ENCODE data around the gene RPL29. TPM values are rescaled to one million over a fixed set of nuclear protein-coding genes. Genes with fewer than 3 reads are reported as not detected.

The RPL29 gene
- total and polyA plus RNA-seq, 2 of the 13 experiments (the other 11 are each of a cell fraction or from before 2014, with no cell fraction given), result 1,348 to 2,263 TPM

GRCh38 chr3:51982352-51982837, 13.3 kb downstream of the RPL29 start (continued):
- TF ChIP-seq ZNF550 (CRISPR knock-in tag; IDR thresholded peaks at IDR 0.05; ENCODE audit: borderline replicate concordance) (peak; percentile 93; the same call in 1 of the 2 replicates), SMAD1 (CRISPR knock-in tag; IDR thresholded peaks at IDR 0.05; ENCODE audit: borderline replicate concordance, low read depth) (no peak), CCDC6 (CRISPR knock-in tag; IDR thresholded peaks at IDR 0.05) (no peak), ZNF331 (CRISPR knock-in tag; IDR thresholded peaks at IDR 0.05) (peak; percentile 76; the same call in 1 of the 2 replicates), EZH2 (conservative IDR thresholded peaks at IDR 0.05; ENCODE audit: low read depth, low read length) (no peak), ZNF296 (CRISPR knock-in tag; conservative IDR thresholded peaks at IDR 0.05) (peak; percentile 54; the same call in 1 of the 2 replicates), HOXA7 (CRISPR knock-in tag; IDR thresholded peaks at IDR 0.05) (no peak), ZNF317 (CRISPR knock-in tag; IDR thresholded peaks at IDR 0.05) (peak; percentile 59), ATF7 (IDR thresholded peaks at IDR 0.05) (no peak), ATF7 (CRISPR knock-in tag; IDR thresholded peaks at IDR 0.05) (no peak), ZNF660 (CRISPR knock-in tag; IDR thresholded peaks at IDR 0.05; ENCODE audit: borderline replicate concordance, low read depth) (no peak), ATF2 (CRISPR knock-in tag; IDR thresholded peaks at IDR 0.05) (peak; percentile 48; the same call in 1 of the 2 replicates), MAF1 (CRISPR knock-in tag; IDR thresholded peaks at IDR 0.05; ENCODE audit: borderline replicate concordance) (no peak), DNMT1 (CRISPR knock-in tag; IDR thresholded peaks at IDR 0.05) (no peak), ZNF75D (CRISPR knock-in tag; IDR thresholded peaks at IDR 0.05; ENCODE audit: borderline replicate concordance) (no peak), AHR (CRISPR knock-in tag; IDR thresholded peaks at IDR 0.05) (no peak), PRPF4 (IDR thresholded peaks at IDR 0.05; ENCODE audit: low read depth, low read length, poor library complexity, severe bottlenecking) (no peak), RBM22 (optimal IDR thresholded peaks at IDR 0.05; ENCODE audit: low read length) (no peak), KDM3A (CRISPR knock-in tag; IDR thresholded peaks at IDR 0.05; ENCODE audit: low read depth) (no peak), MIXL1 (CRISPR knock-in tag; IDR thresholded peaks at IDR 0.05) (peak; percentile 58; the same call in 1 of the 2 replicates), FOSL2 (CRISPR knock-in tag; IDR thresholded peaks at IDR 0.05) (peak; percentile 94), ZNF34 (CRISPR knock-in tag; IDR thresholded peaks at IDR 0.05; ENCODE audit: borderline replicate concordance) (no peak), PPARG (CRISPR knock-in tag; conservative IDR thresholded peaks at IDR 0.05) (peak; percentile 86), IKZF1 (IDR thresholded peaks at IDR 0.05) (no peak), HCFC1 (IDR thresholded peaks at IDR 0.05; ENCODE audit: low read depth, low read length) (0 out of 2 replicates have a peak, but pooled peaks have one; percentile 7), ZNF292 (CRISPR knock-in tag; IDR thresholded peaks at IDR 0.05; ENCODE audit: borderline replicate concordance, low read depth) (0 out of 2 replicates have a peak, but pooled peaks have one; percentile 39)
- TF ChIP-seq, protein P1, sequence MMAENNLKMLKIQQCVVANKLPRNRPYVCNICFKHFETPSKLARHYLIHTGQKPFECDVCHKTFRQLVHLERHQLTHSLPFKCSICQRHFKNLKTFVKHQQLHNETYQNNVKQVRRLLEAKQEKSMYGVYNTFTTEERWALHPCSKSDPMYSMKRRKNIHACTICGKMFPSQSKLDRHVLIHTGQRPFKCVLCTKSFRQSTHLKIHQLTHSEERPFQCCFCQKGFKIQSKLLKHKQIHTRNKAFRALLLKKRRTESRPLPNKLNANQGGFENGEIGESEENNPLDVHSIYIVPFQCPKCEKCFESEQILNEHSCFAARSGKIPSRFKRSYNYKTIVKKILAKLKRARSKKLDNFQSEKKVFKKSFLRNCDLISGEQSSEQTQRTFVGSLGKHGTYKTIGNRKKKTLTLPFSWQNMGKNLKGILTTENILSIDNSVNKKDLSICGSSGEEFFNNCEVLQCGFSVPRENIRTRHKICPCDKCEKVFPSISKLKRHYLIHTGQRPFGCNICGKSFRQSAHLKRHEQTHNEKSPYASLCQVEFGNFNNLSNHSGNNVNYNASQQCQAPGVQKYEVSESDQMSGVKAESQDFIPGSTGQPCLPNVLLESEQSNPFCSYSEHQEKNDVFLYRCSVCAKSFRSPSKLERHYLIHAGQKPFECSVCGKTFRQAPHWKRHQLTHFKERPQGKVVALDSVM (CRISPR knock-in tag; IDR thresholded peaks at IDR 0.05), result no peak; the same call in none of the 2 replicates
- TF ChIP-seq, protein P2, sequence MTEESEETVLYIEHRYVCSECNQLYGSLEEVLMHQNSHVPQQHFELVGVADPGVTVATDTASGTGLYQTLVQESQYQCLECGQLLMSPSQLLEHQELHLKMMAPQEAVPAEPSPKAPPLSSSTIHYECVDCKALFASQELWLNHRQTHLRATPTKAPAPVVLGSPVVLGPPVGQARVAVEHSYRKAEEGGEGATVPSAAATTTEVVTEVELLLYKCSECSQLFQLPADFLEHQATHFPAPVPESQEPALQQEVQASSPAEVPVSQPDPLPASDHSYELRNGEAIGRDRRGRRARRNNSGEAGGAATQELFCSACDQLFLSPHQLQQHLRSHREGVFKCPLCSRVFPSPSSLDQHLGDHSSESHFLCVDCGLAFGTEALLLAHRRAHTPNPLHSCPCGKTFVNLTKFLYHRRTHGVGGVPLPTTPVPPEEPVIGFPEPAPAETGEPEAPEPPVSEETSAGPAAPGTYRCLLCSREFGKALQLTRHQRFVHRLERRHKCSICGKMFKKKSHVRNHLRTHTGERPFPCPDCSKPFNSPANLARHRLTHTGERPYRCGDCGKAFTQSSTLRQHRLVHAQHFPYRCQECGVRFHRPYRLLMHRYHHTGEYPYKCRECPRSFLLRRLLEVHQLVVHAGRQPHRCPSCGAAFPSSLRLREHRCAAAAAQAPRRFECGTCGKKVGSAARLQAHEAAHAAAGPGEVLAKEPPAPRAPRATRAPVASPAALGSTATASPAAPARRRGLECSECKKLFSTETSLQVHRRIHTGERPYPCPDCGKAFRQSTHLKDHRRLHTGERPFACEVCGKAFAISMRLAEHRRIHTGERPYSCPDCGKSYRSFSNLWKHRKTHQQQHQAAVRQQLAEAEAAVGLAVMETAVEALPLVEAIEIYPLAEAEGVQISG (CRISPR knock-in tag; IDR thresholded peaks at IDR 0.05), result peak; percentile 66

All from HepG2 (cell line).